GM21737 (cell line): Measurements from ENCODE around the gene CUL7.
"Not testable (repeated sequence)": the region's sequence is repeated elsewhere in the genome, so short reads cannot be mapped to it uniquely, and the experiment has no call there.

ENCODE experiments used
- ATAC-seq: cut with Tn5 transposase; IDR thresholded peaks from one replicate; pipeline ENCODE4 v1.9.1; 2021; ENCODE audit warnings: mild to moderate bottlenecking, moderate library complexity; ENCODE audit not compliant: unreplicated experiment

Gene CUL7

DNA sequence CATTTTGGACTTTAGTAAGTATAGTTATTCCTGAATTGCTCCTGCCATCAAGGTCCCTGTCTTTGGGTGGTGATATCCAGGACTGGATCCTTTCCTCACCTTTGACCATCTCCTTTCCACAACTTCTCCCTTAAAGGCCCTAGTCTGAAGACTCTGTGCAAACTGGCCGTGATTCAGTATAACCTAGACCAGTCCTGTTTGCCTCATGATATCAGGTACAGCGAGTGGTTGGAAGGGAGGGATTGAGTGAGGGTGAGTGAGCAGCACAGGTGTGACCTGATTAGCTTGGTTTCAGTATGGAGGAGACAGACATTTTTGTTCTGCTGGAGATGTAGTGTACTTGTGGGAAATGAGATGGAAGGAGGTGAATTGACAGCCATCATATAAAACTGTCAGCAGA, 34.5 kb downstream of the CUL7 start:
- ATAC-seq, result no peak

DNA sequence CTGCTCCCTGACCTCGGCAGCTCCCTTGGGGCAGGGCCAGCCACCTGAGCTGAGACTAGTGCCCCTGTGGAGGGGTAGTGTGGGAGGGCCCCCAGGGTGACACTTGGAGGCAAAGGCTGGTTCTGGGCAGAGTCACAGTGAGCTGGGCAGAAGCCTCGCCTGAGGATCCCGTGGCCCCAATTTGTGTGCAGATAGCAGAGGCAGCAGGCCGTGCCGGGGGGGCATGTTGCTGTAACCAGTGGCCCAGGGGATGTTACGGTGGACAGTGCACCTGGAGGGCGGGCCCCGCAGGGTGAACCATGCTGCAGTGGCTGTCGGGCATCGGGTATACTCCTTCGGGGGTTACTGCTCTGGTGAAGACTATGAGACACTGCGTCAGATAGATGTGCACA, 36.7 kb downstream of the CUL7 start:
- ATAC-seq, result no peak

DNA sequence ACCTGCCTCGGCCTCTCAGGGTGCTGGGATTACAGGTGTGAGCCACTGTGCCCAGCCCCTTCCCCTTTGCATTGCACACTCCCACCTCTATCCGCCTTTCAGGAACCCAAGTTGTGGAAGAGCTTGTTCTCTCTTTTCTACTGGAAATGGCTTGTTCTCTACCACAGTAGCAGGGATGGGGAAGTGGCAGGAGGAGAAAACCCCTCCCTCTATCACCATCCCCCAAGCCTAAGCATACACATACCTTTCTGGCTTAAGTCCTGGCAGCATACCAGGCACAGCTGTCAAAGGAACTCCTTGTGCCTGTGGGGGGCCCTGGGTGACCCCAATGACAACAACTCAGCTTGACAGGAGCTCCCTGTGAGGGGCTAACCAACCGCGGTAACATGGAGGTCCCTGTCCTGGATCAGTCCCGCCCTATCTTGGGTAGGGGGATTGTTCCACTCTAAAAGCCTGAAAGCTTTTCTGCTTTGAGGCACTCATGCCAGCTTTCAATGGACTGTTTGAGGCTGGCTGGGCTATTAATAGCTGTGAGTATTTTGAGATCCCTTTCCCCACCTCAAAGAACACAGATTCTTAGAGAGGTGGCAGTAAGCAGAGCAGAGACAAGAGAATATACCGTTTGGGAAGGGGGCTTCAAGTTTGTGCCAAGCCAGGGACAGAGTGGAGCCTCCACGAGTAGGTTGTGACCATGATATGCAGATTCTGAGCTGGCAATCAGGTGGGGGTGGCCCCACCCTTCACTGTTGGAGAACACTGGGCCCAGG, 37.3 kb downstream of the CUL7 start:
- ATAC-seq, result no peak

DNA sequence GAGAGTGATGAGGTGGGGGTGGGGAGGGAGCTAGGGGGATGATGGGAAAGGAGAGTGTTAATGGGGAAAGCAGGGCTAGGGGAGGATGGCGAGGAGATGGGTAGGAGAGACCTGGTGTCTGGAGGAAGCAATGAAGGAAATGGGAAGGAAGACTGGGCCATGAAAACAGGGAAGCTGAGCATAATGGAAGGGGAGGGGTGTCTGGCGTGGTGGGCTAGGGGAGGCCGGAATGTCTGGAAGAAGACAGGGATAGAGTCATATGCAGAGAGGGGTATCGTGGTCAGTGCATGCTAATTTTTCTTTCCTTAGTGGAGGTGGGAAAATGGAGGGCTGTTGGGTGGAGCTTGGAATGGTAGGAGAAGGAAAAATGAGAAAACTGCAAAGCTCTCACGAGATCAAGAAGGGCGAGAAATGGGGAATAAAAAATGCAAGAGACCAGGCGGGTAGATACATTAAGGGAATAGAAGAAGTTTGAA, 39.2 kb downstream of the CUL7 start:
- ATAC-seq, result no peak

DNA sequence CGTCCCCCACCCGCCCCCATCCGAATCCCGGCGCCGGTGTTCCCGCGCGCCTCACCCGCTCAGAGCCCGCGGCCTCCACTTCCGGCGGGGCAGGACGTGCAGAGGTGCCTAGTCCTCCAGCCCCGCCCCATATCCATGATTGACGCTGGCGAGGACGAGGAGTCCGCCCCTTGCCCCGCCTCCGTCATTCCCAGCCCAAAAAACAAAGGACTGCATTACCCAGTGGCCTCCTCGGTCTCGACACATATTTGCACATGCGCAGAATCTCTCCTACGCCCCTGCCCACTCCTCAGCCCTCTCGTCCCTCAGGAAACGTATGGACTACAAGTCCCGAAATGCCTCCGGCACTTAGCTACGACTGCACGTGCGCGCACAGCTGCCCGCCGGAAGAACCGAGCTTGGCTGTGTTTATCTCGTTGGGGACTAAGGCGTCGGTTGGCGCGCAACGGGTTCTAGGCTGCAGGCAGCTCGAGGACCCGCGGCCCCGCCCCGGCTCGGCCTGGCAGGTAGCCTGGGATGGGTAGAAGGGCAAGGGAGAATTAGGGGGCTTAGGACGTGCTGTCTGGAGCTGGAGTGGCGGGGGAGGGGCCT, 39.7 kb downstream of the CUL7 start, which contains the start of the genes KLHDC3 and MEA1:
Gene KLHDC3 (plus strand): TSS at position 407 of the 591 bp plus-strand sequence. CDS start 2,944 bp downstream, outside the sequence.
Gene MEA1 (minus strand): TSS at position 104 of the 591 bp plus-strand sequence. CDS start 133 bp downstream, outside the sequence.
- ATAC-seq, result peak; percentile 86

DNA sequence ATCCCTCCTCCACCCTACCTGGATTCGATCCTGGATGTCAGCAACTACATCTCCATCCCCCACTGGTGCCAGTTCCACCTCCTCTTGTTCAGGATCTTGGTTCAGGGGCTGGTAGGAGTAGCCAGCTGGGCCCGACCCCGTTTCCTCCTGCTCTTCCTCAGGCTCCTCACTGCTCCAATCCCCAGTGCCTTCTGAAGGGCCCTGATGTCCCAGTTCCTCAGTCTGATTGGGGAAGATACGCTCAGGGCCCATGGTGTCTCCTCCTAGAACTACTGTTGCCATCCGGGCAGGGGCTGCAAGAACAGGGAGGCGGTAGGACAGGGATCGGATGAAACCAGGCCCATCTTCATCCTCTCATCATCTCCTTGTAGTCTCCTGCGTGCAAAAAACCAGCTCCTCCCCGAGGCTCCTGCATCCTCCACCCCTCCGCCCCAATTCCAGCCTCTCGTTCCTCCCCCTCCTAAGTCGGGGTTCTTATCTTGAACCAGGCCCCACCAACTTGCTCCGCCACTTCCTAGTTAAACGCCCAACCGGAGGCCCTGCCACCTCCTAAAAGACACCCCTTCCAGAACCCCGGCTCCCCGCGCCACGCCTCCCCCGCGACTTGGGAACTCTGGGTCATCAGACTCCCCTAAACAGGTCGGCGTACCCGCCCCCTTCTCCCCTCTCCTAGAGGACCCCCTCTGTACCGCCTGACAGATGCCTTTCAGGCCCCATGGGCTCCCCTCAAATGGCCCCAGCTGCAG, 40.4 kb downstream of the CUL7 start:
- ATAC-seq, result peak; percentile 13

DNA sequence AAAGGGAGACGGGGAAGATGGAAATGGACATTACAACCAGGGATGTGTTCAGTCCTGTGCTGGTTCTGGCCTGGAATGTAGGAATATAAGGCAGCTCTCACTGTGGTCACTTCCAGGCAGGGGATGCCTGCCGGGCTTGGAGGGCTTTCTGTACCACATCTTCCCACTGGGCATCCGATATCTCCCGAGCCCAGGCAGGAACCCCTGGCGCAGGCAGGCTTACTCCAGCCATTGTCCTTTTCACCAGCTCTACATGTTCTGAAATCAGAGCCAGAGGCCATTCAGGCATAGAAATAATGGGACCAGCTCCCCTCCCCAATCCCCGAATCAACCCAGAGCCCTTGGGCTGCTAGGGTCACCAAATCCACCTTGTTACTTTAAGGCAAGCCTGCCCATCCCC, 41.3 kb downstream of the CUL7 start:
- ATAC-seq, result no peak

DNA sequence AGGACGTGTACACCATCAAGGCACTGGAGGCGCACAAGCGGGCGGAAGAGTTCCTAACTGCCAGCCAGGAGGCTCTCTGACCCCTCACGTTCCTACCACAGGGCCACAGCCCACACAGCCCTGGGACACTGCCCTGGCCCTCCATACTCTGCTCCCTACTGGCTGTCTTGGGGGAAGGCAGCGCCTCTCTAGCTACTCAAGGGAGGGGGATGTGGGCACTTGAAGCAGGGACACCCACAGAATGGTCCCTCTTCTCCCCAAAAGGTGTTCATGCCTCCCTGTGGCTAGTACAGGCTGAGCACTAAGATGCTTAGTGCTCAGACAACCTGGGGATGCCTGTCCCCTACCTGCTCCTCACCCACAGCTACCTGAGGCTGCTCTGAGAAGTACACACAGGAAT, 42.4 kb downstream of the CUL7 start:
- no peak for ATAC-seq

DNA sequence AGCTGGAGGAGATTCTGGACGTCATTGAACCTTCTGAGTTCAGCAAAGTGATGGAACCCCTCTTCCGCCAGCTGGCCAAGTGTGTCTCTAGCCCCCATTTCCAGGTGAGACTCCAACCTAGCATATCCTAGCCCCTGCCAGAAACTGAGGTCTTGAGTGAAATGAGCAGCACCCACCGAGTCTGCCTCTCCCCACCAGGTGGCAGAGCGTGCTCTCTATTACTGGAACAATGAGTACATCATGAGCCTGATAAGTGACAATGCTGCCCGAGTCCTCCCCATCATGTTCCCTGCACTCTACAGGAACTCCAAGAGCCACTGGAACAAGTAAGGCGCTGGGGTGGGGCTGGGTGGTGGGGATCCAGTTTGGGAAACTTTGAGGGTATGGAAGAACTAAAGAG, 44.5 kb downstream of the CUL7 start:
- ATAC-seq, result no peak

DNA sequence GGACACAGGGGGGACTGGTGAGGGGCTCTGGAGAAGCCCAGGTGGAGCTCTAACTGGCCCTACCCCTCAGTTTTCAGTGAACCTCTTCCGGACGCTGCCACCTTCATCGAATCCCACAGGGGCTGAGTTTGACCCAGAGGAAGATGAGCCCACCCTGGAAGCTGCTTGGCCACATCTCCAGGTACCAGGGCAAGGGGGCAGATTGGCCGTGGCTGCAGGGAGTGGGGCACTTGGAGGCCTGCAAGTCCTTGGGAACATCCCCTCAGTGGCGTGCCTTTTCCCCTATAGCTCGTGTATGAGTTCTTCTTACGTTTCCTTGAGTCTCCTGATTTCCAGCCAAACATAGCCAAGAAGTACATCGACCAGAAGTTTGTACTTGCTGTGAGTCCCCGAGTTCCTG, 46.5 kb downstream of the CUL7 start:
- no peak for ATAC-seq

DNA sequence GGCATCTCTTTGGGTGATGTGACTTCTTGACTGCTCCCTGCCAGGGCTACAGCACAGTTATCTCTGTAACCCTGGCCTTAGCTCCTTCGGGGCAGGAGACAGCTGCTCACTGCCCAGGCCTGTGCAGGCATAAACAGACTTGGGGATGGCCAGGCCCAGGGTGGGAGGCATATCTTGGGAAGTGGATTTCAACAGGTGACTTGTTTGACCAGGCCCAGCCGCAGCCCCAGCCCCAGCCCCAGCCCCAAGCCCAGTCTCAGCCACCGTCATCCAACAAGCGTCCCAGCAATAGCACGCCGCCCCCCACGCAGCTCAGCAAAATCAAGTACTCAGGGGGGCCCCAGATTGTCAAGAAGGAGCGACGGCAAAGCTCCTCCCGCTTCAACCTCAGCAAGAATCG, 47.4 kb downstream of the CUL7 start:
- ATAC-seq, result no peak

DNA sequence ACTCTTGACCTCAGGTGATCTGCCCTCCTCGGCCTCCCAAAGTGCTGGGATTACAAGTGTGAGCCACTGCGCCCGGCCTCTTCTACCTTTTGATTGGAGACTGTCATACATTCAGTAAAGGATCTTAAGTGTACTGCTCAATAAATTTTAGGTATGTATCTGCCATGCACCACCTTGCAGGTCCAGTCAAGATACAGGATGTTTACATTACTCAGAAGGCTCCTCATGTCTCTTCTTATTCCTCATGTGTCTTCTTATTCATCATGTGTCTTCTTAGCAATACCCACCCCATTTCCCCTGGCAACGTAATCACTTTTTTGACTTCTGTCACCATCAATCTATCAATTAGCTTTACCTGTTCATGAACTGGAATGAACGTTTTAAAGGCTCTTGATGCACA, 47.8 kb downstream of the CUL7 start:
- no peak for ATAC-seq

DNA sequence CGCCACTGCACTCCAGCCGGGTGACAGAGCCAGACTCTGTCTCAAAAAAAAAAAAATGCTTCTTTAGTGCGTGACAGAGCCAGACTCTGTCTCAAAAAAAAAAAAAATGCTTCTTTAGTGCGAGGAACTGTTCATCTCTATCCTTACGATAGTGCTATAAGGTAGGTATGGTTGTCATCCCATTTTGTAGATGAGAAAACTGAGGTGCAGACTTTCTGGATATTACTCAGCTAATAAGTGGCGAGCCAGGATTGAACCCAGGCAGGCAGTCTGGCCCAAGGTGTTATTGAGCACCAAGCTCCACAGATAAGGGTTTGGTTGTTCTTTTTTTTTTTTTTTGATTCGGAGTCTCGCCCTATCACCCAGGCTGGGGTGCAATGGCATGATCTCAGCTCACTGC, 51.8 kb downstream of the CUL7 start:
- no peak for ATAC-seq

DNA sequence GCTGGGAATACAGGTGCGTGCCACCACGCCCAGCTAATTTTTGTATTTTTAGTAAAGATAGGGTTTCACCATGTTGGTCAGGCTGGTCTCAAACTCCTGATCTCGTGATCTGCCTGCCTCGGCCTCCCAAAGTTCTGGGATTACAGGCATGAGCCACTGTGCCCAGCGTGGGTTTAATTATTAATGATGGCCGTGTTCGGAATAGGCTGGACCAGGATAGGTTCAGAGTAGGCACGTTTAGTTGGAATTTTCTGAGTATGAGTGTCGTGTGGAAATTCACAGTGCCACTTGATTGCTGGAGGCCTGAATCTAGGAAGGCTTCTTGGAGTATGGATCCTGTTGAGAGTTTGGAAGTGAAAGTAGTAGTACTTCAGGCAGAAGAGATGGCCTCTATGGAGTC, 55.4 kb downstream of the CUL7 start:
- not testable (repeated sequence) for ATAC-seq

DNA sequence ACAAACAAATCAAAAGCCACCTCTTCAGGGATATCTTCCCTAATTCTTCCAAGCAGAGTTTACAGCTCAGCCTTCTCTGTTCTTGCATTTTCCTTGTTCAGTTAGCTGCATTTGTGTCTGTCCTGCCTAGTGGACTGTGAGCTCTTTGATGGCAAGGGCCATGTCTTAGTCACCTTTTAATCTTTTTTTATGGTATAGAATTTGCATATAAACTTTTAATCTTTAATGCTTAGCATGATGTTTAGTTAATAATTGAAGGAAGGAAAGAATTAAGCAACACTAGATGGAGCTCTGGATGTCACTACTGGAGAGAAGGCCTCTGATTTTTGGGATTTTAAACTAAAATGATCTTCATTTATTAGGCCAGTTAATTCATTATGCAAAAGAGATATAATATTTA, 57.1 kb downstream of the CUL7 start:
- no peak for ATAC-seq

DNA sequence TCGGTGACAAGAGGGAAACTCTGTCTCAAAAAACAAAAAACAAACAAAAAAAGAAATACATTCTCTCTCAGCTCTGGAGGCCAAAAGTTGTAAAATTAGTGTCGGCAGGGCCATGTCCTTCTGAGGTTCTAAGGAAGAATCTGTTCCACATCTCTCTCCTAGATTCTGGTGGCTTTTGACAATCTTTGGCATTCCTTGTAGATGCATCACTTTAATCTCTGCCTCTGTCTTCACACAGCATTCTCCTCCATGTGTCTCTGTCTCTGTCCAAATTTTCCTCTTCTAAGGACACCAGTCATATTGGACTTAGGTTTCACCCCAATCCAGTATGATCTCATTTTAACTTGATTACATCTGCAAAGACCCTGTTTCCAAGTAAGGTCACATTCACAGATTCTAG, 60.2 kb downstream of the CUL7 start:
- ATAC-seq, result no peak

DNA sequence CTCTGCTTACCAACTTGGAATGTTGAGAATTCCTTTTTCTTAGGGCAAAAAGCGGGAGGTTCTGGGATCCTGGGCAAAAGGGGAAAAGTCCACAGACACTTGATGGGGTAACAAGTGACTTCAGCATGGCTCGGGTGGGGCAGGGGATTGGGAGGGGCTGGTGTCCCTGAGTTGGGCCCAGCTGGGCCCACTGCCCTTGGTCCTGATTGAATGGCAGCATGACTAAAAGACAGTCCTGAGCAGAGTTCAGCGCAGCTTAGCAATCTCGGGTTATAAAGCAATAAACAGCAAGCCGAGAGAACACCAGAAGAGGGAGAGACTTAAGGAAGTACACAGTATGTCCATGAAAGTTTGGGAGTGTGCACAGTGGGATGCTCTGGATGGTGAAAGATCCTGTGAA, 63.7 kb downstream of the CUL7 start:
- ATAC-seq, result no peak

DNA sequence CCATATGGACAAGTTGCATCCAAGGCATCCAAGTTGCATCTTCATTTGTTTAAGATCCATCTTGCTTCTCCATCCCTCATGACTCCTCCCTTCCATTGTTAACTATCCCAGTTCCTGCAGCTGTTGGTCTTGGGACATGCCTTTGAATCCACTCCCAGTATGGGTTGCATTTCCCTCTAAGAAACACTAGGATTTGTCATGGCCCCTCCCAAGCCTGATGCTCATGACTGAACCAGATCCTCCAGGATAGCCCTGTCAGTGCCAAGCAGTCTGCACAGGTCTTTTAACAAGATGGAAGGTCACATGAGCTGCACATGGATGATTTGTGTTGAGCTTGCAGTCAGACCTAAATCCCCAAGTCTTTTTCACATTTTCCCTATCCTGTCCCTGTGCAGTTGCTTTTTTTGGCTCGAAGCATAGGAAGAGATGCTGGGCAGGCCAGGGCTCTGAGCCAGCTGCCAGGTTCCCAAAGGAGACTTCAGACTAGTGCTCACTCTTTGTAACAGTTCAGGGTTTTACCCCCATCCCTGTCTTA, 65.1 kb downstream of the CUL7 start:
- ATAC-seq, result no peak
